DOHH2 (cell line): ENCODE data around the gene PCDHA6.

Experiments
- CTCF ChIP-seq: fragments of 200-600 bp; sonication (generic); IDR thresholded peaks from one replicate; pipeline ENCODE4 v1.5.1; 2014; ENCODE audit warnings: antibody characterized with exemption, mild to moderate bottlenecking, low read depth, low read length; ENCODE audit not compliant: poor library complexity, severe bottlenecking
- EZH2phosphoT487 ChIP-seq: fragments of 200-600 bp; sonication (generic); IDR thresholded peaks from 2 replicates; pipeline ENCODE4 v1.6.1; 2017; ENCODE audit warnings: borderline replicate concordance, mild to moderate bottlenecking, antibody characterized with exemption, low read length, moderate library complexity, mixed read lengths

GRCh38 chr5:140808889-140809291 lies 18.9 kb upstream of the PCDHA6 start:
- no peak for TF ChIP-seq CTCF
- no peak for TF ChIP-seq EZH2phosphoT487
